K562 (cell line): Measurements from ENCODE around the gene NEURL2. TPM values are rescaled to one million over a fixed set of nuclear protein-coding genes. Genes with fewer than 3 reads are reported as not detected.
A peak's percentile ranks its signal among the peaks of the same experiment; 100 is the strongest.

Experiments
- ARNT ChIP-seq, 2 experiments: fragments of 450-650 bp; IDR thresholded peaks; 2 replicates each; pipeline ENCODE4 v1.6.1; 2016; ENCODE audit warnings: mild to moderate bottlenecking in 1 of 2
- CHD2 ChIP-seq: IDR thresholded peaks from 2 replicates; pipeline ENCODE4 v1.6.1; 2011; ENCODE audit warnings: low read depth, low read length
- EP400 ChIP-seq: fragments of 450-650 bp; IDR thresholded peaks from 2 replicates; pipeline ENCODE4 v1.6.1; 2017; ENCODE audit warnings: antibody characterized with exemption, mild to moderate bottlenecking, moderate library complexity
- GABPA ChIP-seq: fragments of 200-800 bp; sonication (Bioruptor generic); conservative IDR thresholded peaks from 2 replicates; pipeline ENCODE4 v1.6.1; 2016; ENCODE audit warnings: low read depth, missing genetic modification characterization, missing compliant biosample characterization
- HDAC2 ChIP-seq: fragments of 450-650 bp; IDR thresholded peaks from 2 replicates; pipeline ENCODE4 v1.6.1; 2016; ENCODE audit warnings: mild to moderate bottlenecking
- HIVEP1 ChIP-seq: fragments of 250-450 bp; sonication (Bioruptor Pico); IDR thresholded peaks from 2 replicates; pipeline ENCODE4 v1.4.0; 2020; ENCODE audit warnings: mild to moderate bottlenecking
- HMG20B ChIP-seq: fragments of 250-450 bp; sonication (Bioruptor Pico); IDR thresholded peaks from 2 replicates; pipeline ENCODE4 v1.5.0; 2021; ENCODE audit warnings: mild to moderate bottlenecking
- KDM5B ChIP-seq: fragments of 200-600 bp; sonication (generic); IDR thresholded peaks from 2 replicates; pipeline ENCODE4 v1.6.1; 2012; ENCODE audit warnings: low read depth, mild to moderate bottlenecking, moderate library complexity, low read length, control low read depth, inconsistent platforms; ENCODE audit not compliant: insufficient replicate concordance
- MEF2A ChIP-seq: IDR thresholded peaks from 2 replicates; pipeline ENCODE4 v1.6.1; 2011; ENCODE audit warnings: low read depth, mild to moderate bottlenecking, low read length, moderate library complexity; ENCODE audit not compliant: control insufficient read depth
- RAD21 ChIP-seq, 2 experiments: fragments of 250-450 bp in 1 of 2; fragments of 450-650 bp in 1 of 2; sonication (Bioruptor Pico) in 1 of 2; formaldehyde crosslinking in 1 of 2; IDR thresholded peaks in 1 of 2; conservative IDR thresholded peaks in 1 of 2; 2 replicates each; pipeline versions ENCODE4 v1.4.0 to v1.8.0; 2020 to 2022; ENCODE audit warnings: mild to moderate bottlenecking in 2 of 2, moderate library complexity in 1 of 2
- SIN3B ChIP-seq: fragments of 450-650 bp; IDR thresholded peaks from 2 replicates; pipeline ENCODE4 v1.6.1; 2017; ENCODE audit warnings: low read depth, mild to moderate bottlenecking, moderate library complexity
- SMARCA5 ChIP-seq: fragments of 450-650 bp; IDR thresholded peaks from 2 replicates; pipeline ENCODE4 v1.6.1; 2016
- SPI1 ChIP-seq: IDR thresholded peaks from 2 replicates; pipeline ENCODE4 v1.6.1; 2011; ENCODE audit warnings: low read depth, low read length, control low read depth, borderline replicate concordance
- TAF1 ChIP-seq: IDR thresholded peaks from 2 replicates; pipeline ENCODE4 v1.6.1; 2011; ENCODE audit warnings: mild to moderate bottlenecking, low read length, moderate library complexity; ENCODE audit not compliant: insufficient read depth, control insufficient read depth, severe bottlenecking; ENCODE audit errors: extremely low read depth
- TRIM28 ChIP-seq: fragments of 450-650 bp; IDR thresholded peaks from 2 replicates; pipeline ENCODE4 v1.6.1; 2017
- ZNF589 ChIP-seq: fragments of 200-800 bp; sonication (Bioruptor generic); IDR thresholded peaks from 2 replicates; pipeline ENCODE4 v1.6.1; 2016; ENCODE audit warnings: low read depth, missing genetic modification characterization, missing compliant biosample characterization
- polyA plus RNA-seq, 8 experiments: library from polyadenylated mRNA; depleted of rRNA in 4 of 8; stranded (reverse) in 5 of 8; unstranded in 3 of 8; fragments of >200 nt; fragmentation: Nextera tagmentation in 2 of 8; fragmentation: Illumina TruSeq in 1 of 8; extraction: Ambion mirVana in 2 of 8; extraction: Trizol in 1 of 8; gene quantifications; 2 replicates each; pipeline versions ENCODE4 v1.2.1 to v1.2.3, GENCODE V29; 2011 to 2014; ENCODE audit warnings: inconsistent platforms in 1 of 8, missing spikeins in 1 of 8
- total RNA-seq, 7 experiments: library from RNA; depleted of rRNA in 6 of 7; stranded (reverse); fragments of >200 nt in 6 of 7; fragmentation: Illumina TruSeq in 2 of 7; extraction: Trizol in 2 of 7; gene quantifications; 2 replicates each; pipeline versions ENCODE4 v1.2.1 to v1.2.3, GENCODE V29; 2011 to 2021; ENCODE audit warnings: low replicate concordance in 1 of 7
- TF ChIP-seq, protein P1 (sequence below): fragments of 450-650 bp; IDR thresholded peaks from 2 replicates; pipeline ENCODE4 v1.7.1; 2018; ENCODE audit warnings: mild to moderate bottlenecking, low read depth; ENCODE audit not compliant: partially characterized antibody
- TF ChIP-seq, protein P2 (sequence below): fragments of 450-650 bp; formaldehyde crosslinking; IDR thresholded peaks from 2 replicates; pipeline ENCODE4 v1.4.0; 2020; ENCODE audit warnings: mild to moderate bottlenecking, mixed read lengths
- TF ChIP-seq, protein P3 (sequence below), 3 experiments: fragments of 200-800 bp in 1 of 3; fragments of 250-450 bp in 1 of 3; fragments of 450-650 bp in 1 of 3; sonication (Bioruptor Pico) in 1 of 3; sonication (Bioruptor generic) in 1 of 3; formaldehyde crosslinking in 1 of 3; IDR thresholded peaks; 2 replicates each; pipeline versions ENCODE4 v1.6.1 to v1.8.0; 2016 to 2022; ENCODE audit warnings: mild to moderate bottlenecking in 2 of 3, missing genetic modification characterization in 2 of 3, missing compliant biosample characterization in 1 of 3, moderate library complexity in 1 of 3

NEURL2 gene
- total and polyA plus RNA-seq, 9 of the 15 experiments (the other 6 are each of a cell fraction or from before 2014, with no cell fraction given) = 0.22 to 1.9 (median 0.50) TPM; not detected in 1

DNA sequence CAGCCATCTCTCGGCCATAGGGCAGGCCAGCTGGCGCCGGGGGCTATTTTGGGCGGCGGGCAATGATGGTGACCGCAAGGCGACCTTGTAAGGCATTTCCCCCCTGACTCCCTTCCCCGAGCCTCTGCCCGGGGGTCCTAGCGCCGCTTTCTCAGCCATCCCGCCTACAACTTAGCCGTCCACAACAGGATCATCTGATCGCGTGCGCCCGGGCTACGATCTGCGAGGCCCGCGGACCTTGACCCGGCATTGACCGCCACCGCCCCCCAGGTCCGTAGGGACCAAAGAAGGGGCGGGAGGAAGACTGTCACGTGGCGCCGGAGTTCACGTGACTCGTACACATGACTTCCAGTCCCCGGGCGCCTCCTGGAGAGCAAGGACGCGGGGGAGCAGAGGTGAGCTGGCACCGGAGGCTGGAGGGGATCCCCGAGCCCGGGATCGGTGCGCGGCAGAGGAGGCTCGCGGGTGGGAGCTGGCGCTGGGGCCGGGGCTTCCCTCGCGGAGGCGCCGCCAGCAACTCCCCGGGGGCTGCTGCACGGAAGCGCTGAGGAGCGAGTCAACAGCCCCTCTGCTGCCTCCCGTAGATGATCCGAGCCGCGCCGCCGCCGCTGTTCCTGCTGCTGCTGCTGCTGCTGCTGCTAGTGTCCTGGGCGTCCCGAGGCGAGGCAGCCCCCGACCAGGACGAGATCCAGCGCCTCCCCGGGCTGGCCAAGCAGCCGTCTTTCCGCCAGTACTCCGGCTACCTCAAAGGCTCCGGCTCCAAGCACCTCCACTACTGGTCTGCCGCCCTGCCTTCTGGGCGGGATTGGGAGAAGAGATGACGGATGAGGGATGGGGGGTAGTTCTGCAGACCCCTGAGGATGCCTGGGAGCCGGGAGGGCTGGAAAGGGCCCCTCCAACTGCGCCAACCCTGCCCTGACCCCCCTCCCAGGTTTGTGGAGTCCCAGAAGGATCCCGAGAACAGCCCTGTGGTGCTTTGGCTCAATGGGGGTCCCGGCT, at the start of gene NEURL2, which contains the start of gene CTSA (continued):
- TF ChIP-seq, protein P1, sequence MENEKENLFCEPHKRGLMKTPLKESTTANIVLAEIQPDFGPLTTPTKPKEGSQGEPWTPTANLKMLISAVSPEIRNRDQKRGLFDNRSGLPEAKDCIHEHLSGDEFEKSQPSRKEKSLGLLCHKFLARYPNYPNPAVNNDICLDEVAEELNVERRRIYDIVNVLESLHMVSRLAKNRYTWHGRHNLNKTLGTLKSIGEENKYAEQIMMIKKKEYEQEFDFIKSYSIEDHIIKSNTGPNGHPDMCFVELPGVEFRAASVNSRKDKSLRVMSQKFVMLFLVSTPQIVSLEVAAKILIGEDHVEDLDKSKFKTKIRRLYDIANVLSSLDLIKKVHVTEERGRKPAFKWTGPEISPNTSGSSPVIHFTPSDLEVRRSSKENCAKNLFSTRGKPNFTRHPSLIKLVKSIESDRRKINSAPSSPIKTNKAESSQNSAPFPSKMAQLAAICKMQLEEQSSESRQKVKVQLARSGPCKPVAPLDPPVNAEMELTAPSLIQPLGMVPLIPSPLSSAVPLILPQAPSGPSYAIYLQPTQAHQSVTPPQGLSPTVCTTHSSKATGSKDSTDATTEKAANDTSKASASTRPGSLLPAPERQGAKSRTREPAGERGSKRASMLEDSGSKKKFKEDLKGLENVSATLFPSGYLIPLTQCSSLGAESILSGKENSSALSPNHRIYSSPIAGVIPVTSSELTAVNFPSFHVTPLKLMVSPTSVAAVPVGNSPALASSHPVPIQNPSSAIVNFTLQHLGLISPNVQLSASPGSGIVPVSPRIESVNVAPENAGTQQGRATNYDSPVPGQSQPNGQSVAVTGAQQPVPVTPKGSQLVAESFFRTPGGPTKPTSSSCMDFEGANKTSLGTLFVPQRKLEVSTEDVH = peak; percentile 58
- TF ChIP-seq SIN3B (peak; percentile 99), EP400 (peak; percentile 92), HMG20B (no peak), HIVEP1 (CRISPR knock-in tag) (no peak), ZNF589 (CRISPR knock-in tag) (0 out of 2 replicates have a peak, but pooled peaks have one; percentile 2), HDAC2 (peak; percentile 92), KDM5B (peak; percentile 70), ARNT (IDR thresholded peaks at IDR 0.05) (no peak), CHD2 (peak; percentile 4; the same call in 1 of the 2 replicates), GABPA (tag) (0 out of 2 replicates have a peak, but pooled peaks have one; percentile 21), TAF1 (peak; percentile 90), MEF2A (peak; percentile 76), SMARCA5 (no peak), SPI1 (peak; percentile 23; the same call in 1 of the 2 replicates), TRIM28 (no peak), RAD21 (CRISPR knock-in tag; conservative IDR thresholded peaks at IDR 0.05 in 1 of 2, IDR thresholded peaks at IDR 0.05 in 1 of 2) (peak; percentile 63 to 65)
- TF ChIP-seq, protein P2, sequence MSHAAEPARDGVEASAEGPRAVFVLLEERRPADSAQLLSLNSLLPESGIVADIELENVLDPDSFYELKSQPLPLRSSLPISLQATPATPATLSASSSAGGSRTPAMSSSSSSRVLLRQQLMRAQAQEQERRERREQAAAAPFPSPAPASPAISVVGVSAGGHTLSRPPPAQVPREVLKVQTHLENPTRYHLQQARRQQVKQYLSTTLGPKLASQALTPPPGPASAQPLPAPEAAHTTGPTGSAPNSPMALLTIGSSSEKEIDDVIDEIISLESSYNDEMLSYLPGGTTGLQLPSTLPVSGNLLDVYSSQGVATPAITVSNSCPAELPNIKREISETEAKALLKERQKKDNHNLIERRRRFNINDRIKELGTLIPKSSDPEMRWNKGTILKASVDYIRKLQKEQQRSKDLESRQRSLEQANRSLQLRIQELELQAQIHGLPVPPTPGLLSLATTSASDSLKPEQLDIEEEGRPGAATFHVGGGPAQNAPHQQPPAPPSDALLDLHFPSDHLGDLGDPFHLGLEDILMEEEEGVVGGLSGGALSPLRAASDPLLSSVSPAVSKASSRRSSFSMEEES (CRISPR knock-in tag) = peak; percentile 96
- TF ChIP-seq, protein P3, sequence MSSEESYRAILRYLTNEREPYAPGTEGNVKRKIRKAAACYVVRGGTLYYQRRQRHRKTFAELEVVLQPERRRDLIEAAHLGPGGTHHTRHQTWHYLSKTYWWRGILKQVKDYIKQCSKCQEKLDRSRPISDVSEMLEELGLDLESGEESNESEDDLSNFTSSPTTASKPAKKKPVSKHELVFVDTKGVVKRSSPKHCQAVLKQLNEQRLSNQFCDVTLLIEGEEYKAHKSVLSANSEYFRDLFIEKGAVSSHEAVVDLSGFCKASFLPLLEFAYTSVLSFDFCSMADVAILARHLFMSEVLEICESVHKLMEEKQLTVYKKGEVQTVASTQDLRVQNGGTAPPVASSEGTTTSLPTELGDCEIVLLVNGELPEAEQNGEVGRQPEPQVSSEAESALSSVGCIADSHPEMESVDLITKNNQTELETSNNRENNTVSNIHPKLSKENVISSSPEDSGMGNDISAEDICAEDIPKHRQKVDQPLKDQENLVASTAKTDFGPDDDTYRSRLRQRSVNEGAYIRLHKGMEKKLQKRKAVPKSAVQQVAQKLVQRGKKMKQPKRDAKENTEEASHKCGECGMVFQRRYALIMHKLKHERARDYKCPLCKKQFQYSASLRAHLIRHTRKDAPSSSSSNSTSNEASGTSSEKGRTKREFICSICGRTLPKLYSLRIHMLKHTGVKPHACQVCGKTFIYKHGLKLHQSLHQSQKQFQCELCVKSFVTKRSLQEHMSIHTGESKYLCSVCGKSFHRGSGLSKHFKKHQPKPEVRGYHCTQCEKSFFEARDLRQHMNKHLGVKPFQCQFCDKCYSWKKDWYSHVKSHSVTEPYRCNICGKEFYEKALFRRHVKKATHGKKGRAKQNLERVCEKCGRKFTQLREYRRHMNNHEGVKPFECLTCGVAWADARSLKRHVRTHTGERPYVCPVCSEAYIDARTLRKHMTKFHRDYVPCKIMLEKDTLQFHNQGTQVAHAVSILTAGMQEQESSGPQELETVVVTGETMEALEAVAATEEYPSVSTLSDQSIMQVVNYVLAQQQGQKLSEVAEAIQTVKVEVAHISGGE (CRISPR knock-in tag; IDR thresholded peaks at IDR 0.05) = no peak
